HG02938 (cell line): ENCODE results near the gene PEPD.

Source experiments
- ATAC-seq: cut with Tn5 transposase; IDR thresholded peaks from one replicate; pipeline ENCODE4 v1.9.1; 2021; ENCODE audit warnings: mild to moderate bottlenecking, moderate library complexity; ENCODE audit not compliant: unreplicated experiment

The PEPD gene

GRCh38 chr19:33409906-33410685 lies 111.5 kb downstream of the PEPD start:
- ATAC-seq, result no peak

- no peak for ATAC-seq
These were observed 112.8 kb downstream of the PEPD start for GRCh38 chr19:33408538-33409434.

- ATAC-seq, result no peak
These were observed 113.5 kb downstream of the PEPD start for GRCh38 chr19:33408116-33408515.

- ATAC-seq, result no peak
These were observed 113.9 kb downstream of the PEPD start for GRCh38 chr19:33407716-33408115.

GRCh38 chr19:33407140-33407551 lies 114.4 kb downstream of the PEPD start:
- ATAC-seq, result no peak

- ATAC-seq, result no peak
These were observed 115.0 kb downstream of the PEPD start for GRCh38 chr19:33406521-33407139.

GRCh38 chr19:33405553-33406461 lies 115.8 kb downstream of the PEPD start:
- no peak for ATAC-seq

GRCh38 chr19:33405254-33405552 lies 116.4 kb downstream of the PEPD start:
- no peak for ATAC-seq

- ATAC-seq, result no peak
These were observed 116.9 kb downstream of the PEPD start for GRCh38 chr19:33404506-33405253.

- no peak for ATAC-seq
These were observed 117.7 kb downstream of the PEPD start for GRCh38 chr19:33403973-33404304.

- ATAC-seq, result no peak
These were observed 118.2 kb downstream of the PEPD start for GRCh38 chr19:33403221-33403972.

- no peak for ATAC-seq
These were observed 119.0 kb downstream of the PEPD start for GRCh38 chr19:33402421-33403220.

GRCh38 chr19:33401683-33402420 lies 119.7 kb downstream of the PEPD start:
- no peak for ATAC-seq

- ATAC-seq, result no peak
These were observed 120.5 kb downstream of the PEPD start for GRCh38 chr19:33400856-33401682.

GRCh38 chr19:33399745-33400681 lies 121.6 kb downstream of the PEPD start:
- no peak for ATAC-seq
